ENCODE measurements around the gene OR4C15. TPM values are rescaled to one million over a fixed set of nuclear protein-coding genes. Genes with fewer than 3 reads are reported as not detected.

Gene OR4C15
- not detected for total RNA-seq

DNA sequence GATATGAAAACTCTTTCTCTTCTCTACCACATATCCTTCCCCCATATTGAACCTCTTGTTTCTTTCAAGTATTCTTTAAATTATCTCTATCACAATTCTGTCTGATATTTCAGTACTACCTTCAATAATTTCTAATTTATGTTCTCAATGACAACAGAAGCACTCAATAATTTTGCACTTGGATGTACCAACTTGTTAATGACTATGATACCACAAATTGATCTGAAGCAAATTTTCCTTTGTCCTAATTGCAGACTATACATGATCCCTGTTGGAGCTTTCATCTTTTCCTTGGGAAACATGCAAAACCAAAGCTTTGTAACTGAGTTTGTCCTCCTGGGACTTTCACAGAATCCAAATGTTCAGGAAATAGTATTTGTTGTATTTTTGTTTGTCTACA is at the start of gene OR4C15:
Gene OR4C15, plus strand, starts transcription at position 301 of the 400 bp plus-strand sequence. Its CDS starts 0 bp downstream, at position 301.
- no peak for DNase-seq
- no peaks in the 10 kb centered on the region for H3K27me3 Mint-ChIP-seq (ENCODE audit: low read depth)
- no peak for ATAC-seq (replicated peaks in 1 of 2)
- H3K4me1 Mint-ChIP-seq (ENCODE audit: low read depth): no peaks in the 10 kb centered on the region
- H3K4me3 Mint-ChIP-seq: no peak within 1 kb of the TSS
- peaks cover 18 to 21% of the 10 kb centered on the region in 2 donors for H3K9me3 Mint-ChIP-seq
- H3K36me3 Mint-ChIP-seq (ENCODE audit: insufficient read depth in 2 of 2): peaks cover 0 to 2% of the 10 kb centered on the region in 2 donors
- no peak within 1 kb of the TSS for H3K27ac Mint-ChIP-seq

DNA sequence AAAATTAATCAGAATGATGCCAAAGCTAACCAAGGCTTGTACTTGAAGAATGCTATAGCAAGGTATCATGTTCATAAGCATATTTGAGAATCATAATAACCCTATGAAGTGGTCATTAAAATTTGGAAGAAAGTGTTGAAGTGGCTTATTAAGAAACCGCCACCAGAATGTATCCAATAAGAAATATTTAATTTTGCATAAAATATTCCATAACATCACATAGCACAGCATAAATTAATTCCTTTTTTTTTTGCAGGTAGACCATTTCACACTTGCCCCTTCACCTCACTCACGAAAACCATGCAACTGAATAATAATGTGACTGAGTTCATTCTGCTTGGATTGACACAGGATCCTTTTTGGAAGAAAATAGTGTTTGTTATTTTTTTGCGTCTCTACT is 17.6 kb downstream of the OR4C15 start, which contains the start of gene OR4C16:
Gene OR4C16, plus strand, starts transcription at position 301 of the 400 bp plus-strand sequence. Its CDS starts 0 bp downstream, at position 301.
- ATAC-seq (replicated peaks in 1 of 2): no peak
- Mint-ChIP-seq H3K27ac (no peak within 1 kb of the TSS), H3K9me3 (peaks cover 13 to 16% of the 10 kb centered on the region in 2 donors), H3K27me3 (ENCODE audit: low read depth) (no peaks in the 10 kb centered on the region), H3K36me3 (ENCODE audit: insufficient read depth in 2 of 2) (peaks cover 1 to 3% of the 10 kb centered on the region in 2 donors), H3K4me1 (ENCODE audit: low read depth) (no peaks in the 10 kb centered on the region), H3K4me3 (no peak within 1 kb of the TSS)
- no peak for DNase-seq

DNA sequence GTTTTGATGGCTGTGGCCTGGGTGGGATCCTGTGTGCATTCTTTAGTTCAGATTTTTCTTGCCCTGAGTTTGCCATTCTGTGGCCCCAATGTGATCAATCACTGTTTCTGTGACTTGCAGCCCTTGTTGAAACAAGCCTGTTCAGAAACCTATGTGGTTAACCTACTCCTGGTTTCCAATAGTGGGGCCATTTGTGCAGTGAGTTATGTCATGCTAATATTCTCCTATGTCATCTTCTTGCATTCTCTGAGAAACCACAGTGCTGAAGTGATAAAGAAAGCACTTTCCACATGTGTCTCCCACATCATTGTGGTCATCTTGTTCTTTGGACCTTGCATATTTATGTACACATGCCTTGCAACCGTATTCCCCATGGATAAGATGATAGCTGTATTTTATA is 18.3 kb downstream of the OR4C15 start:
- DNase-seq (no peak), ATAC-seq (replicated peaks in 1 of 2) (no peak)
- no peaks in the 10 kb centered on the region for H3K4me1 Mint-ChIP-seq (ENCODE audit: low read depth)
- no peak overlapping the region for H3K27ac Mint-ChIP-seq
- H3K36me3 Mint-ChIP-seq (ENCODE audit: insufficient read depth in 2 of 2): peaks cover 1 to 3% of the 10 kb centered on the region in 2 donors
- H3K27me3 Mint-ChIP-seq (ENCODE audit: low read depth): no peaks in the 10 kb centered on the region
- peaks cover 13 to 16% of the 10 kb centered on the region in 2 donors for H3K9me3 Mint-ChIP-seq
- H3K4me3 Mint-ChIP-seq: no peak overlapping the region

Other genes with a start within 250 kb of the OR4C15 start
- gene OR4A16, start 211.3 kb upstream of the OR4C15 start, total RNA-seq: not detected
- gene OR4A15, start 186.5 kb upstream of the OR4C15 start, total RNA-seq: not detected
- not detected for gene OR4C16, start 17.7 kb downstream of the OR4C15 start, total RNA-seq
- not detected for gene OR4C11, start 53.2 kb downstream of the OR4C15 start, total RNA-seq
- gene OR4P4, start 80.6 kb downstream of the OR4C15 start, total RNA-seq: not detected
- not detected for gene OR4S2, start 93.9 kb downstream of the OR4C15 start, total RNA-seq
- gene OR4C6, start 107.7 kb downstream of the OR4C15 start, total RNA-seq: not detected
- not detected for gene OR5D13, start 219.0 kb downstream of the OR4C15 start, total RNA-seq
- gene OR5D14, start 241.1 kb downstream of the OR4C15 start, total RNA-seq: not detected

Data from activated T-cell treated with anti-CD3 and anti-CD28 coated beads, Interleukin-2, amount 50 U/mL, for 72 hours (primary cell).